Activated CD4-positive, alpha-beta T cell treated with anti-CD3 and anti-CD28 coated beads, Interleukin-2, amount 50 U/mL, for 48 hours (primary cell): Measurements from ENCODE around the gene GLIPR1L1.

ENCODE experiments used
- DNase-seq, 2 experiments: peaks; one replicate each; pipeline ENCODE4 v3.0.0-alpha.2; 2020

GLIPR1L1 gene

GRCh38 chr12:75334384-75335030 lies at the start of gene GLIPR1L1:
TSS of gene GLIPR1L1 (plus strand) at chr12:75334670. CDS start at chr12:75334729, 59 bp downstream.
- DNase-seq: peak; percentile 85 to 90

GRCh38 chr12:75288860-75289259 lies 45.6 kb upstream of the GLIPR1L1 start:
- DNase-seq: no peak

GRCh38 chr12:75289753-75290152 lies 44.7 kb upstream of the GLIPR1L1 start:
- DNase-seq: no peak

GRCh38 chr12:75291014-75291413 lies 43.5 kb upstream of the GLIPR1L1 start:
- no peak for DNase-seq

- no peak for DNase-seq
Measured at GRCh38 chr12:75294336-75294735, 40.1 kb upstream of the GLIPR1L1 start.

- no peak for DNase-seq
Measured at GRCh38 chr12:75294797-75295196, 39.7 kb upstream of the GLIPR1L1 start.

GRCh38 chr12:75302225-75302624 lies 32.2 kb upstream of the GLIPR1L1 start:
- DNase-seq: no peak

GRCh38 chr12:75302781-75303180 lies 31.7 kb upstream of the GLIPR1L1 start:
- no peak for DNase-seq

- DNase-seq: no peak
Measured at GRCh38 chr12:75305412-75306332, 28.8 kb upstream of the GLIPR1L1 start.

- DNase-seq: no peak
Measured at GRCh38 chr12:75308279-75308678, 26.2 kb upstream of the GLIPR1L1 start.

- no peak for DNase-seq
Measured at GRCh38 chr12:75311369-75311768, 23.1 kb upstream of the GLIPR1L1 start.

- no peak for DNase-seq
Measured at GRCh38 chr12:75315518-75315917, 19.0 kb upstream of the GLIPR1L1 start.

- DNase-seq: no peak
Measured at GRCh38 chr12:75317784-75318183, 16.7 kb upstream of the GLIPR1L1 start.

- DNase-seq: no peak
Measured at GRCh38 chr12:75322464-75322863, 12.0 kb upstream of the GLIPR1L1 start.

GRCh38 chr12:75323663-75324062 lies 10.8 kb upstream of the GLIPR1L1 start:
- DNase-seq: no peak

- no peak for DNase-seq
Measured at GRCh38 chr12:75327642-75328041, 6.8 kb upstream of the GLIPR1L1 start.

GRCh38 chr12:75329918-75330826 lies 4.3 kb upstream of the GLIPR1L1 start, which contains the start of gene CAPS2:
TSS of gene CAPS2 (minus strand) at chr12:75330324. CDS start at chr12:75326498, 3,826 bp downstream.
- DNase-seq: peak; percentile 66 to 71

- DNase-seq: no peak
Measured at GRCh38 chr12:75337905-75338304, 3.4 kb downstream of the GLIPR1L1 start.

- no peak for DNase-seq
Measured at GRCh38 chr12:75341873-75342272, 7.4 kb downstream of the GLIPR1L1 start.

- DNase-seq: no peak
Measured at GRCh38 chr12:75345531-75345930, 11.1 kb downstream of the GLIPR1L1 start.

- DNase-seq: peak; percentile 17 to 31
Measured at GRCh38 chr12:75346215-75346614, 11.7 kb downstream of the GLIPR1L1 start.

GRCh38 chr12:75349946-75350345 lies 15.5 kb downstream of the GLIPR1L1 start:
- no peak for DNase-seq

- DNase-seq: no peak
Measured at GRCh38 chr12:75350413-75350812, 15.9 kb downstream of the GLIPR1L1 start.
